GM19438 (cell line): ENCODE data around the gene FSTL4.

Experiments
- ATAC-seq: cut with Tn5 transposase; IDR thresholded peaks from one replicate; pipeline ENCODE4 v1.9.1; 2021; ENCODE audit warnings: low read depth; ENCODE audit not compliant: unreplicated experiment

Gene FSTL4

GRCh38 chr5:133434336-133434735 is 178.0 kb downstream of the FSTL4 start:
- no peak for ATAC-seq

GRCh38 chr5:133433641-133434040 is 178.7 kb downstream of the FSTL4 start:
- no peak for ATAC-seq

GRCh38 chr5:133432956-133433532 is 179.3 kb downstream of the FSTL4 start:
- no peak for ATAC-seq

- ATAC-seq: no peak
Measured at GRCh38 chr5:133431326-133431865, 180.9 kb downstream of the FSTL4 start.

GRCh38 chr5:133430095-133430494 is 182.2 kb downstream of the FSTL4 start:
- ATAC-seq: no peak

- ATAC-seq: no peak
Measured at GRCh38 chr5:133429046-133429445, 183.3 kb downstream of the FSTL4 start.

- no peak for ATAC-seq
Measured at GRCh38 chr5:133428072-133428660, 184.2 kb downstream of the FSTL4 start.

- no peak for ATAC-seq
Measured at GRCh38 chr5:133427121-133427777, 185.1 kb downstream of the FSTL4 start.

GRCh38 chr5:133426264-133426663 is 186.1 kb downstream of the FSTL4 start:
- ATAC-seq: no peak

- no peak for ATAC-seq
Measured at GRCh38 chr5:133425764-133426163, 186.6 kb downstream of the FSTL4 start.

GRCh38 chr5:133425222-133425621 is 187.1 kb downstream of the FSTL4 start:
- ATAC-seq: no peak

- ATAC-seq: peak; percentile 72
Measured at GRCh38 chr5:133423618-133424282, 188.6 kb downstream of the FSTL4 start.

GRCh38 chr5:133423011-133423617 is 189.2 kb downstream of the FSTL4 start:
- ATAC-seq: no peak

GRCh38 chr5:133421806-133422205 is 190.5 kb downstream of the FSTL4 start:
- no peak for ATAC-seq

- no peak for ATAC-seq
Measured at GRCh38 chr5:133421394-133421793, 190.9 kb downstream of the FSTL4 start.

GRCh38 chr5:133420440-133421301 is 191.7 kb downstream of the FSTL4 start:
- ATAC-seq: no peak

GRCh38 chr5:133415906-133416305 is 196.4 kb downstream of the FSTL4 start:
- no peak for ATAC-seq

- ATAC-seq: no peak
Measured at GRCh38 chr5:133415506-133415905, 196.8 kb downstream of the FSTL4 start.

GRCh38 chr5:133412661-133413060 is 199.7 kb downstream of the FSTL4 start:
- ATAC-seq: no peak

- no peak for ATAC-seq
Measured at GRCh38 chr5:133410335-133410828, 202.0 kb downstream of the FSTL4 start.
